Limb (tissue), 2 donors: ENCODE measurements around the gene PLEKHG3.

Experiments
- DNase-seq, 2 donors: peaks; one replicate each; pipeline ENCODE4 v3.0.0-alpha.2; 2016; ENCODE audit errors: extremely low spot score in 2 of 2

The PLEKHG3 gene

DNA sequence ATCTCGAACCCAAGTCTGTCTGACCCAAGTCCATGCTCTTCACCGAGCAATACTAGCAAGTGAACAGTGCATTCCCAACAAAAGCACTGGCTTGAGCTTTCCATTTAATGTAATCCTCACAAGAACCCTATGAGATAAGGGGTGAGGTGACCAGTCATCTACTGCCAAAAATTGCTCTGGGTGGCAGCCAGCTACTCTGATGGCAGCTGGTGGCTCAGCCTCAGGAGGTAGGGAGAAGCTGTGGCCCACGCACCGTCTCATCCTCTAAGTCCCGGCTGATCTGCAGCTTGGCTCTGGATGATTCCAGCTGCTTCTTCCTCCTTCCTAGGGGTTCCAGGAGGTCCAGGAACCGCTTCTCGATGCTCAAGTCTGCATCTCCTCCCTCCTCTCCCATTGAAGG, 75.2 kb downstream of the PLEKHG3 start:
- no peak for DNase-seq

GRCh38 chr14:64782196-64782595, 78.0 kb downstream of the PLEKHG3 start:
- no peak for DNase-seq

GRCh38 chr14:64784006-64784405, 79.8 kb downstream of the PLEKHG3 start:
- DNase-seq: no peak

DNA sequence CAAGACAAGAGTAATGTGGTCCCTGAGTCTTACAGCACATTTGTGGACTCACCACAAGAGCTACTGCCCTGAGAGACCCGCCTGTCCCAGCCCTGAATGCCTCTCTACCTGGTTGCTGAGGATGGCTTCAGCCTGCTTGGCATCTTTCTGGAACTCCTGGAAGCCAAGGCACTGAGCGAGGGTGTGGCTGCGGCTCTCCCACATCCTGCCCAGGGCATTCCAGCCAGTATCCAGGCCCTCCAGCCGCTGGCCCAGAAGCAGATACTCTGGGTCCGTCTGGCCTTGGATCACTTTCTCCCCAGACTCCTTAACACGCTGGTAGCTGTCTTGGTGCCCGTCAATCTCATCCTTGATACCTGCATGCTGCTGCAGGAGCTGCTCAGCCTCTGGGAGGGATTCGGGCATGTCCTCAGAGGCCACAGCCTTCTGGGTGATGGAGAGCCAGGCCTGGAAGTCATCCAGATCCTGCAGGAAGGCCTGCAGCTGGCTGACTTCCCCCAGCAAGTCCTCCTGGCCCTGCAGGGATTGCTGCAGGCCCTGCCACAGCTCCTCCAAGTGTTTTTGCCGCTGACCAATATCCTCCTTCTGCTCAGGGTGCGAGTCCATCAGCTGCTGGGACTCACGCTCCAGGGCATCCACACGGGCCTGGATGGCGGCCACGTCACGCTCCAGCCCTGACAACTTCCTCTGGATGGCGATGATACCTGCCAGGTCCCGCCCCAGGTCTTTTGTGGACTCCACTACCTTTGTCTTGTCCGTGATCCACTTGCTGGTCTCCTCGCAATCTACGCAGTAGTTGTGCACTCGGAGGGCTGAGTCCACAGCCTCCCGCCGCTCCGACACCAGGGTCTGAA, 82.3 kb downstream of the PLEKHG3 start:
- DNase-seq: no peak

- DNase-seq: no peak
Measured at GRCh38 chr14:64787619-64788018, 83.4 kb downstream of the PLEKHG3 start.

DNA sequence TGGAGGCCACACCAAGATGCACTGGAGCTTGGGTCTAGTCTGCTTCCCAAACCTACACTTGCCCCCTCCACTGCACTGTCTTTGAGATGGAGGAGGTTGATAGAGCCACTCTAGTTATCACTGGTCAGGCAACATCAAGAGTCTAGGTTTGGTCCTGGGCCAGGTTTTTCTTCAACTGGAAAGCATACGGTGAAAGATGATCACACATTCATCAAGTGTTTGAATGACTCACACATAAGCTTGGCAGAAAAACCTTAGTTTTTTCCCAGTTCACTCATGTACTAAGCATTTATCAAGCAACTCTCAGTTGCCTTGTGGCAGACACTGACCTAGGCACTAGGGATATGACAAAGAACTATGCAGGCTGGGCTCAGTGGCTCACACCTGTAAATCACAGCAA, 84.5 kb downstream of the PLEKHG3 start:
- DNase-seq: no peak

DNA sequence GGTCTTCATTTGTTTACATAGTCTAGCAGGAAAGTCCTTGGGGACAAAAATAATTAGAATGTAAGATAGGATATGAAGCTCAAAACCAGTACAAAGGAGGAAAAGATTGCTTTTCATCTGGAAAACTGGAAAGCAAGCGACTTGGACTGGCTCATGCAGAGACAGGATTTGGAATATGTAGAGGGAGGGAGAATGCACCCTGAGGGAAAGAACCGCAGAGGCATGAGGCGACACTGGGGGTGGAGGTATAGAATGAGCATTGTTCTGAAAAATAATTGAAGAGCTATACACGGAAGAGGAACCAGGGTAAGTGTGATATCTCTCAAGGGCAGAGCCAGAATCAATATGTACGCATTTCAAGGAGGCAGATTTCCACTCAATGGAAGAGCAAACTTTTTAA, 85.5 kb downstream of the PLEKHG3 start:
- DNase-seq: no peak

DNA sequence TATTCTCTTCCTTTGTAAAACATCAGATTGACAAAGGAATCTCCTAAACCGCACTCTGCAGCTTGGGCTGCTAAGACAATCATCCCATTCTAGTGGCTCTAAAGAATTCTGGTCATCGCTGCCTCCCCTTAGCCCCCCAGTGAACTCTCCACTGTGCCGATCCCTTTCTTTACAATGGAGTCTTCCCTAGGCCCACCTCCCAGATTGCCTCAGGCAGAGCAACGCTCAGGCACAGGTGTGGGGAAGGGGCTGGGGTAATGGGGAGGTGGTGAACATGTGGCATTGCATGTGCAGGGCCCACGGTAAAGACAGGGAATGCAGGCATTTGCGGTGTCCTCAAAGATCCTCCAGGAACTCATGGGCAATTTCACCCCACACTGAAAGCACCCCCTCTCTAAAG, 86.3 kb downstream of the PLEKHG3 start:
- DNase-seq: no peak

DNA sequence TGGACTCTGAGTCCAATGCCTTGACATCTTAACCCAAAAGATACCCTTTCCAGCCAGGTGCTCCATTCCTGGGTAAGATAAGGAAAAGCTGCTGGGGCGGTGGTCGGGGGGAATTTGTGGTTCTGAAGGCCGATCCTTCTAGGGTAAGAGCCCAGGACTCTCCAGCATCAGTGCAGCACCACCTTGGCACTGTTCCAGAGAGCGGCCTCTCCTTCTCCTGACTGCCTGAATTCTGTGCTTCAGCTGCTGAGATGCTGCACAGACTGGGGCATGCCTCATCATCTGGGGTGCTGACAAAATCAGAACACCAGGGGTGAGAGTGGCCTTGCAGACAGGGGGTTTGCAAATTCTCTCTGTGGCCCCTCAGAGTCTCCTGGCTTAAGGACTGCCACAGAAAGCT, 88.0 kb downstream of the PLEKHG3 start:
- no peak for DNase-seq

DNA sequence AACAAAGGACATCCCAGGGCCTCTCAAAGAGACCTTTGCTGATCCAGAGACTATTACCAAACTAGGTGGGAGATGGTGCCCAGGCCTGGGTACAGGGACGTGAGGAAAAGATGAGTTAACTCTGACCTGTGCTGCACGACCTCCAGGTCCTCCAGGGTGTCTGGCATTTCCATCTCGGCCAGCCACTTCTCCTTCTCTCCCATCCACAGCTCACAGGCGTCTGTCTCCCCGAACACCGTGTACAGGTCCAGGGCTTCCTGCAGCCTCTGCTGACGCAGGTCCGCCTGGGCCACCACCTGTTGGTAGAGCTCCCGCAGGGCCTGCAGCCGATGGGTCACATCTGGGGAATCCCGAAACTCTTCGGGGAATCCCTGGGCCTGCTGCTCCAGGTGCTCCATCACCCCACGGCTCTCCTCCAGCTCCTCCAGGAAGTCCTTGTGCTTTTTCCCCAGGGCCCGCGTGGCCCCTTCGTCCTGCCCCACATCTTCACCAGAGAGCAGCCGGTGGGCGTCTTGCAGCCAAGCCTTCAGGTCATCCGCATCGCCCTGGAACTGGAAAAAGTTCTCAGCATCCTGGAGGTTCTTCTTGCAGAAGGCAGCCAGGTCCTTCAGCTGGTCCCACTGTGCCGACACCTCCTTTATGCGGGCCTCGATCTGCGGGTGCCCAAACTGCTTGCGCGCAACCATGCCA, 88.8 kb downstream of the PLEKHG3 start:
- DNase-seq: no peak

DNA sequence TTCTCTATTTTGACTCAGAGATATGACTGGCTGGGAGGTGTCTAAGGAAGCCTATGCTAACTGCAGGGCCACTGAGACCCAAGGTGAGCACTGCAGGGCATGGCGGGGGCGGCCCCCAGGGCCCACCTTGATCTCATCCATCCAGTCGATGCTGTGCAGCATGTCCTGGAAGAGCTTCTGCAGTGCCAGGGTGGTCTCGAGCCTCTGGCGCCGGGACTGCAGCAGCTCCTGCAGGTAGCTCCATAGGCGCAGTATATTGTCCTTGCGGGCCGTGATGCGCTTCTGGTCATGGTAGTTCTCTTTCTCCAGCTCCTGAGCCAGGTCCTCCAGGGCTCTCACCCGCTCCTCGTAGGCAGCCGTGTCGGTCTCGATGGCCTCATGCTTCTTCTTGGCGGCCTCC, 91.0 kb downstream of the PLEKHG3 start:
- DNase-seq: no peak

- no peak for DNase-seq
Measured at GRCh38 chr14:64795921-64796320, 91.7 kb downstream of the PLEKHG3 start.

GRCh38 chr14:64796369-64796768, 92.1 kb downstream of the PLEKHG3 start:
- DNase-seq: no peak

DNA sequence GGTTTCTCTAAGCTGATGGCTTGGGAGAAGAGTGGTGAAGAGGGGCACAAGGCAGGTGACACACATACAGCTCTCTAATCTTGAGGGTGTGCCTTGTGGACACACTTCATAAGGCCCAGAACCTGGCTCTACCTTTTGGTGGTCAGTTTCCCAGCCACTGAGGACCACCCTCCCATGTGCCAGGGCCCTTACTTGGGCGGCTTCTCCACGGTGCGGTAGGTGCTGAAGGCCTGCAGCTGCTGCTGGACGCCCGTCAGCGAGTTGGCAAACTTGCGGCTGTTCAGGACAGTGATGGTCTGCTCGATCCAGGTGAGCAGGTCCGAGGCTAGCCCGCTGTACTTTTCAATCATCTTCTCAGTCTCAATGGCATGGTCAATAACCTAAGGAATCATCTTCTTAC, 95.3 kb downstream of the PLEKHG3 start:
- no peak for DNase-seq
